Measurements from ENCODE around the gene ROPN1. TPM values are rescaled to one million over a fixed set of nuclear protein-coding genes. Genes with fewer than 3 reads are reported as not detected.

Gene ROPN1
- polyA plus RNA-seq, 10 donors: not detected

GRCh38 chr3:123951522-123952447 is 40.1 kb downstream of the ROPN1 start:
- no peak for DNase-seq

- DNase-seq: peak in 1 of 3 donors; percentile 35
Observed at GRCh38 chr3:123949641-123950040, 42.3 kb downstream of the ROPN1 start.

- no peak for DNase-seq
Observed at GRCh38 chr3:123948449-123948848, 43.5 kb downstream of the ROPN1 start.

GRCh38 chr3:123947482-123947881 is 44.4 kb downstream of the ROPN1 start:
- no peak for DNase-seq

- DNase-seq: no peak
Observed at GRCh38 chr3:123941542-123941941, 50.4 kb downstream of the ROPN1 start.

- DNase-seq: peak in 1 of 3 donors; percentile 9
Observed at GRCh38 chr3:123941121-123941520, 50.8 kb downstream of the ROPN1 start.

GRCh38 chr3:123939706-123940105 is 52.2 kb downstream of the ROPN1 start:
- no peak for DNase-seq

- DNase-seq: no peak
Observed at GRCh38 chr3:123936400-123936799, 55.5 kb downstream of the ROPN1 start.

- no peak for DNase-seq
Observed at GRCh38 chr3:123935830-123936229, 56.1 kb downstream of the ROPN1 start.

GRCh38 chr3:123934250-123934649 is 57.7 kb downstream of the ROPN1 start:
- no peak for DNase-seq

GRCh38 chr3:123930445-123930844 is 61.5 kb downstream of the ROPN1 start:
- no peak for DNase-seq

GRCh38 chr3:123929325-123929724 is 62.6 kb downstream of the ROPN1 start:
- DNase-seq: no peak

- no peak for DNase-seq
Observed at GRCh38 chr3:123926396-123926795, 65.5 kb downstream of the ROPN1 start.

GRCh38 chr3:123920868-123921267 is 71.1 kb downstream of the ROPN1 start:
- DNase-seq: no peak

GRCh38 chr3:123920383-123920782 is 71.5 kb downstream of the ROPN1 start:
- DNase-seq: no peak

GRCh38 chr3:123919353-123919752 is 72.6 kb downstream of the ROPN1 start:
- no peak for DNase-seq

Other genes starting within 250 kb of the ROPN1 start
- gene MYLK, start 107.8 kb downstream of the ROPN1 start, polyA plus RNA-seq (ENCODE audit: insufficient read length in 10 of 10): 10 to 100 TPM; 18.9 to 25.5 (median 22.7) TPM
- 10 to 100 TPM; 32.5 to 77.6 (median 55.4) TPM for gene CCDC14, start 30.9 kb downstream of the ROPN1 start, polyA plus RNA-seq (ENCODE audit: insufficient read length in 10 of 10)
- gene KALRN, start 41.2 kb upstream of the ROPN1 start, polyA plus RNA-seq (ENCODE audit: insufficient read length in 10 of 10): 10 to 100 TPM in 2 of 10 donors, 1 to 10 TPM in 8; 6.4 to 13.2 (median 8.9) TPM